Globus pallidus (tissue), 1 donor: Measurements from ENCODE around the gene SART3.
"Not testable (repeated sequence)": the region's sequence is repeated elsewhere in the genome, so short reads cannot be mapped to it uniquely, and the experiment has no call there.

Experiments used
- DNase-seq: peaks from one replicate; pipeline ENCODE4 v3.0.0-alpha.2; 2015; ENCODE audit warnings: low spot score

Gene SART3

GRCh38 chr12:108562348-108563135, 1.6 kb upstream of the SART3 start, which contains the start of gene ISCU:
Gene ISCU (plus strand): TSS chr12:108562596. CDS start chr12:108562623, 27 bp downstream.
- peak; percentile 98 for DNase-seq

DNA sequence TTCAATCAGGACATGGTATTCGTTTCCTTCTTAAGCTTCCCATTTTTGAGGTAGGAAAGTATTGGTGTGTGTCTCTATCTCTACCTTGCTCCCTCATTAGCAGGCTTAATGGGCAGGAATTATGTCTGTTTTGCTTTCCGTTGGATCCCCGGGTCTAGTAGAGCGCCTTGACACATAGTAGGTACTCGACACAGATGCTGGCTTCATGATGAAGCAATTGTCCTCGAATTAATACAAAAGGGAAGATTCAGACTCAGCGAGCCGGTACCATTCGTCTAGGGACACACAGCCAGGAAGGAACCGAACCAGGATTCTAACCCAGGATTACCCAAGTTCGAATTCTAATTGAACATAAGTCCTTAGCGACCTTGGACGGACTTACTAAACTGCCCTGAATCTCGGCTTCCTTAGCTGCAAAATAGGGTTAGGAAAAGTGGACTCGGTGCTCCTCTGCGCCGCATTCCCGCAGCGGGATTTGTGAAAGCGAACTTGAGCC, 927 bp upstream of the SART3 start:
- peak; percentile 26 for DNase-seq

DNA sequence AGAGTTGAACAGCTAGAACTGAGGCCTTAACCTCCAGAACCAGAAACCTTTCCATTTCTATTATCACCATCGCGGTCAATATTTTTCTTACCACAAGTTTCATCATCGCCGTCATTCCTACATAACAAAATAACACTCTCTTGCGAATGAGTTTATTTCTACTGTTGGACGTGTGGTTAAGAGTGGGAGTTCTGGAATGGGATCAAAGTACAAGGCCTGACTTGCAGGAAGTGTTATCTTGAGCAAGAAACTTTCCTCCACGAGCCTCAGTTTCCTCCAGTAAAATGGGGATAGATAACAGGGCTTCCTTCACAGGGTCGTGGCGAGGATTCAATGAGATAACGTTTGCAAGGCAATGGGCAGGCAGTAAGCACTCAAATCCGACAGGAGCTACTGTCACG, 652 bp downstream of the SART3 start:
- no peak for DNase-seq

GRCh38 chr12:108559748-108560147, 1.2 kb downstream of the SART3 start:
- DNase-seq, result no peak

GRCh38 chr12:108559007-108559655, 1.8 kb downstream of the SART3 start:
- DNase-seq, result no peak

DNA sequence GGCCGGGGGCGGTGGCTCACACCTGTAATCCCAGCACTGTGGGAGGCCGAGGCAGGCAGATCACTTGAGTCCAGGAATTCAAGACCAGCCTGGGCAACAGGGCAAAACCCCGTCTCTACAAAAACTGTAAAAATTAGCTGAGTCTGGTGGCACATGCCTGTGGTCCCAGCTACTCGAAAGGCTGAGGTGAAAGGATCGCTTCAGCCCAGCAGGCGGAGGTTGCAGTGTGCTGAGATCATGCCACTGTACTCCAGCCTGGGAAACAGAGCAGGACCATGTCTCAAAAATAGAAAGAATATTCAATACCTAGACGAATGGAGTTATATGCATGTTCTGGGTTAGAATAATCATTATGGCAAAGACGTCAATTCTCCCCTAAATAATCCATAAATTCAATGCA, 5.6 kb downstream of the SART3 start:
- DNase-seq, result not testable (repeated sequence)

DNA sequence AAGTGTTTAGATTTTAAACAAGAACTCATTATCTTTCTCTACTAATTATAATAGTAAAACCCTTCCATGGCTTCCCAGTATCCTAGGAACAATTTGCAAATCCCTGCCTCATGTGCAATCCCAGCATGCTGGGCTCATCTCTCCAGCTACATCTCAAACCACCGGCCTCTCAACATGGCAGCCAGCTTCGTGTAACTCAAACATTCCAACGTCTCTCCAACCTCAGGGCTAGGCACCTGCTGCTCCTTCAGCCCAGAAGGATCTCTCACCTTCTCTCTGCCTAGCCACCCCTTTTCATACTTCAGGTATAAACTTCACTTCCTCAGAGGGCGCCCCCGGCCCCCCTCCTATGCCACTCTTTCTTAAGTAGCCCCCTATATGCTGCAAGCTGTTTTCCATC, 7.2 kb downstream of the SART3 start:
- no peak for DNase-seq

- DNase-seq, result no peak
These were observed 9.4 kb downstream of the SART3 start for GRCh38 chr12:108551535-108551934.

DNA sequence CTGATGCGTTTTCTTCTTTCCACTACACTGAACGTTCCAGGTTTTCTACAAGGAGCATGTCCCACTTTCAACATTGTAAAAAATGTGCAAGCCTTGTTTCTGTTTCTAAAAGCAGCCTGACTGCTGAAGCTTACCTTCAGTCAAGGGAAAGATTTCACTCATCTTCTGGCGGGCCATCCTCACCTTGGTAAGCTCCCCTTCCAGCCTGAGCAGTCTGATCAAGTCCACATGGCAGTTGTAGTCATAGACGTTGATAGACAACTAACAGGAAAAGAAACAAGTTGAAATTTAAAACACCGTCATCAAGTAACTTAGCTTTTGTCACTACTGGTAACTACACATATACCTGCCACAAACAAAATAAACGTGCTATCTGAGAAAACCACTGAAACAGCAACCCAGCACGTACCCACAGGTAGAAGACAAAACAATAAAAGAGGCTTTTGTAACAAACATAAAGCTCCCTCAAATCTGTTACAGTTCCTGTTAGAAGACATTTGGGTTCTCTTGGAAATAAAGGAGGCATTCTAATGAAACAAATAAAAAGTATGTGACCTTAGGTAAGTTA, 11.9 kb downstream of the SART3 start:
- no peak for DNase-seq

DNA sequence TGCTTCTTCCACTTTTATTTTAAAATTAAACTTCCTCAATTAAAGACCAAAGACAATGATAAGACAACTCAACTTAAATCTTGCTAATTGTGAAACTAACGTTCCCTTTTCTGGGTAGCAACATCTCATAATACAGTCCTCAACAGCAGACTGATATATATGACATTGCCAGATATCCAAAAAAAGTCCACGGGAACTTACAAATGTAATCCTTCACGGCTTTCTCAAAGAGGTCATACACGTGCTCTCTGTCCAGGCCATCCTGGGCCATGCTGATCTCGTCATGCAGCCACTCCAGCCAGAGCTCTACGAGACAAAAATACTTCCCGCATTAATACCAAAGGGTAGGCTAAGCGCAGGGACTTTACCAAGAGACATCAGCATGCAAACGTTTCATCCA, 13.3 kb downstream of the SART3 start:
- DNase-seq, result no peak

DNA sequence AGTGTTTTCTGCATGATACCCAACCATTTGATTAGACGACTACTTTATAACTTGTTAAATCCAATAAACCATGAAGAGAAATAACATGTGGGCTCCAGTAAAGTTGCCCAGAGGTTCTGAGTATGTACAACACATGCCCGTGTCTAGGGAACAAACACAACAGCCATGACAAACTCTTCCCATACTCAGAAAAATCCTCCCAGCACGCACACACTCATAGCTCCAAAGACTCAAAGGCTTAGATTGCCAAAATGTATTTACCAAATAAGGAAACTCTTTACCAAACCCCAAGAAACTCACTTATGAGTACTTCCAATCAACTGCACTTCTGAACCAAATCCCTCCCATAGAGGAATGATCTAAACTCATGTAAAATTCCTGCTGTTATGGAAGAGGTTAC, 17.3 kb downstream of the SART3 start:
- DNase-seq, result no peak

GRCh38 chr12:108542320-108542719, 18.7 kb downstream of the SART3 start:
- no peak for DNase-seq

DNA sequence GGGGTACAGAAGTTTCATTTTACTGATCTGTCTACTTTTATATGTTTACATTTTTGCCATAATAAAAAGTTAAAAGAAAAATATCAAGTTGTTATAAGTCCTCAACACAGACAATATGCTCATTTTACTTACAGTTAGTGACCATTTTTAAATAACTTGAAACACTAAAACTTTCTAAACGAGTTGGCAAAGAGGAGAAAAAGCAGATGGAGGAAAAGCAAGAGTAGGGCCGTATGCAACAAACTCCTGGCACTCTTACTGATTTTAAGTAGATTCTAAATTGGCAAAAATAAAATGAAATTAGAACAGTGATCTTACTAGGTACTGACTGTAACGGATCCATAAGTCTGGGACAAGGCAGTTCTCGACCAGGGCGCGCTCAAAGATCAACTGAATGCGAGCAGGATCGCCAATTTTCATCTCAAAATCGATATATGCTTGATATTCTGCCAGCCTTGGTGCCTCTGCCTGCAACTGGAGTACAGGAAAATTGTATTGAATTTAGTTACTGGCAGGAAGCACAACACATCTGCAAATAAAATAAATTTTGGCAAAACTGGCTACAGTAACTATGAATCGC, 22.3 kb downstream of the SART3 start:
- no peak for DNase-seq

- no peak for DNase-seq
These were observed 22.8 kb downstream of the SART3 start for GRCh38 chr12:108538146-108538545.

DNA sequence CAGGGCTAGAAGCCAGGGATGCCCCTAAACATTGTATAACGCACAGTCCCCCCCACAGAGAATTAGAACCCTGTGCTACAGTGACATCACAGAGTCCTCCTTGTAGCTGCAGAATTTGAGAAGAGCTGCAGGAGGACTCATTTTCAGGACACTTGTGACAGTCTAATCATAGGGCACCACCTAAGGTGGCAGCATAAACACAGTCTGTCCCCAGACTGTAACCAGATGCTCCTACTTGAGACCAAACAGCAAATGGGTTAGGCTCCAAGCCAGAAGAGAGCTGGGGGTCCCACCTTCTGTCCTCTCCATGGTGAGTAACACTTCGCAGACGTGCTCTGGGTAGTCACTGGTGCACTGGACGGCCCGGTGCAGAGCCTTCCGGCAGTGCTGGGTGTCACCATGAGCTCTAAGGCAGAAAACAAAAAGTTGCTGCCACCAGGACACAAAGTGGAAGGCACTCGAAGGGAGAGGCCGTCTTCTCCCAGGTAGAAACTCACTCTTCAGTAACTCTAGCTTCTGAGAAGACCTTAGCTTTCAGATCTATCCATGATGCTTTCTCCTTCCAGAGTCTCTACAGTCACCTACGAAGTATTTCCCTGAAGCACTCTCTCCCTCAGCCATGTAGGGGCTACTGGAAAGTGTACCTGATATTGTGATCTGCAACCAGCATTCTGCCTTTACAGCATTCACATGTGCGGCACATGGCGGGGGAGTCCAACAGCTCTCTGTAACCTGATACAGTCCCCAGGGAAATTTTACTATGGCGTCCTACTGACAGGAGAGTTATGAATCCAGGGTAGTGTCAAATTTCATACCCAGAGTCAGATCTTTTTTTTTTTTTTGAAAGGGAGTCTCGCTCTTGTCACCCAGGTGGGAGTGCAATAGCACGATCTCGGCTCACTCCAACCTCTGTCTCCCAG, 28.8 kb downstream of the SART3 start:
- DNase-seq, result no peak

- DNase-seq, result no peak
These were observed 30.8 kb downstream of the SART3 start for GRCh38 chr12:108530161-108530560.

DNA sequence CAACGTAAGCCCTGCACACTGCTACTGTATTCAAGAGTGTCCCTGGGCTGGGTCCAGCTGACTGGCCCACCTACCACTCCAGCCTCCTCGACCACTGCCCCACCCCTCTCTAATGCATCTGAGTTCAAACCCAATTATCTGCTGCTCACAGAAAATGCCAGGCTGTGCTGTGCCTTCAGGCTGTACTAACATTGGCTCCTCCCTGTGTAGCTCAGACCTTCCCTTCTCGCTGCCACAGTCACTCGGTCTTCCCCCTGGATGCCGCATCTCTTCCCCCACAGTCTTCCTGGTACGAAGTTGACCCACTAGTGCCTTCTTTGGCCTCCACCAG, 33.8 kb downstream of the SART3 start:
- DNase-seq, result no peak

GRCh38 chr12:108526482-108527165, 34.3 kb downstream of the SART3 start:
- DNase-seq, result no peak

DNA sequence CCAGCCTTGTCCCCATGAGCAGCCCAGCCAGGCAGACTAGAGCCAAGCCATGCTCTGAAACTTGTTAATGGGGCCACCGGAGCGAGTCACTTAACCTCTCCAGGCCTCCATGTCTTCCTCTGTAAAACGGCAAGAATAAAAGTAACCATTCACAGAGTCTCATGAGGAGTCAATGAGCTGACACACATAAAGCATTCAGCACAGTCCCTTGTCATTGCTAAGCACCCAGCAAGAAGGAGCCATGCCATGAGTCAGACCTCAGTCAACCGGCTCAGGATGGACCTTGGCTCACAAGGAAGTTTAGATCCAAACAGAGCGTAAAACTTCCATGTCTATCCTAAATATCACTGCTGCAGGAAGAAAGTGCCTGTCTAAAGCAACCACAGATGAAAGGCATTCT, 35.3 kb downstream of the SART3 start:
- DNase-seq, result no peak

DNA sequence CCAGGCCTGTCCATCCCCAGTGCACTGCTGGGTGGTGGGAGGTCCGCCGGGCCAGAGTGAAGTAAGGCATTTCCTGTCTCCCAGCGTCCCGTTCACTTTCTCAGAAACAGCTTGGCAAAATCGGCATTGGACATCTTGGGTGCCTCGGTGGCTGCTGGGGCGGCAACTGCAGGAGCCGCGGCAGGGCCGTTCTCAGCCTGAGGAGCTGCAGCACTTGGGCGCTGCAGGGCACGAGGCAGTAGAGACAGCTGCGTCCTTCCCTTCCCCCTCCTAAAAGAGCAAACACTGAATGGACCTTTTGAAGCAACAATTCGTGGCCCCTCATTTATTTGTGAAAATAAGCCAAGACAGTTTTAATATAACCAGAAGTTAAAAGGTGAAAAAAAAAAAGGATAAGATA, 37.6 kb downstream of the SART3 start:
- DNase-seq, result peak; percentile 62

- no peak for DNase-seq
These were observed 41.4 kb downstream of the SART3 start for GRCh38 chr12:108519558-108519957.
